ENCODE results near the gene MYO15A. TPM values are rescaled to one million over a fixed set of nuclear protein-coding genes. Genes with fewer than 3 reads are reported as not detected.

MYO15A gene
- total RNA-seq, 1 donor from 2014 or later, result 1.6 TPM

DNA sequence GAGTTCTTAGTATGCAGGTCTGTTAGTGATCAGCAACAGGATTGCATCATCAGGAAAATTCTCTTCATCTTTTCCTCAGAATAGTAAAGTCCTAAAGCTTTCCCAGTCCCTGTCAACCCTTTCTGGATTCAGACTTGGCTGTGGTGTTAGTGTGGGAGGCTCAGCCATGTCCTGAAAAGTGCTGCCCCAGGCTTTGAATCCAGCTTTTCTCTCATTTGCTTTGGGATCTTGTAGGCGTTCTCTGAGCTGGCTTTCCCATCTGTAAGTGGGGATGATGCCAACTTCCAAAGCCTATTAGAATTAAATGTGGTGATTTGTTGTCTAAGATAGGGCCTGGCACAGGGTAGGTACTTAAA is 78.0 kb downstream of the MYO15A start:
- peak overlapping the region; percentile 66 for H3K4me3 Mint-ChIP-seq (ENCODE audit: unreplicated experiment)
- no peak for DNase-seq (ENCODE audit: low spot score)
- peaks cover 61% of the 10 kb centered on the region for H3K4me1 Mint-ChIP-seq (ENCODE audit: unreplicated experiment)
- H3K36me3 Mint-ChIP-seq (ENCODE audit: low read depth, unreplicated experiment), result peaks cover 13% of the 10 kb centered on the region
- no peaks in the 10 kb centered on the region for H3K9me3 Mint-ChIP-seq (ENCODE audit: unreplicated experiment)
- H3K27me3 Mint-ChIP-seq (ENCODE audit: unreplicated experiment), result peaks cover 8% of the 10 kb centered on the region
- no peak for TF ChIP-seq CTCF (IDR thresholded peaks at IDR 0.05; ENCODE audit: unreplicated experiment)
- H3K27ac Mint-ChIP-seq (ENCODE audit: unreplicated experiment), result peak overlapping the region; percentile 33

DNA sequence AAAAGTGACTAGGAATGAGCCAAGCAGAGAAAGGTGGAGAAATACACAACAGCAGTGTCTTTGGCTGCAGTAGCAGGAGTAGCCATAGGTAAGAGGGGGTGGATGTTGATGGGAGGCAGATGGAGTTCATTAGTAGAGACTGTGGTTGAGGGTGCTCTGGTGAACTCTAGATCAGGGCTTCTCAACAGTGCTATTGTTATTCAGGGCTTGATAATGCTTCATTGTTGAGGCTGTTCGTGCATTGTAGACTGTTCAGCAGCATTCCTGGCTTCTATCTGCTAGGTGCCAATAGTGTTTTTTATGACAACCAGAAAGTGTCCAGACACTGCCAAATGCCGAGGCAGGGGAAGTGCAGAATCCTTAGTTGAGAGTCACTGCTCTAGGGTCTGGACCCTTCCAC is 78.7 kb downstream of the MYO15A start:
- peak overlapping the region; percentile 33 for H3K27ac Mint-ChIP-seq (ENCODE audit: unreplicated experiment)

DNA sequence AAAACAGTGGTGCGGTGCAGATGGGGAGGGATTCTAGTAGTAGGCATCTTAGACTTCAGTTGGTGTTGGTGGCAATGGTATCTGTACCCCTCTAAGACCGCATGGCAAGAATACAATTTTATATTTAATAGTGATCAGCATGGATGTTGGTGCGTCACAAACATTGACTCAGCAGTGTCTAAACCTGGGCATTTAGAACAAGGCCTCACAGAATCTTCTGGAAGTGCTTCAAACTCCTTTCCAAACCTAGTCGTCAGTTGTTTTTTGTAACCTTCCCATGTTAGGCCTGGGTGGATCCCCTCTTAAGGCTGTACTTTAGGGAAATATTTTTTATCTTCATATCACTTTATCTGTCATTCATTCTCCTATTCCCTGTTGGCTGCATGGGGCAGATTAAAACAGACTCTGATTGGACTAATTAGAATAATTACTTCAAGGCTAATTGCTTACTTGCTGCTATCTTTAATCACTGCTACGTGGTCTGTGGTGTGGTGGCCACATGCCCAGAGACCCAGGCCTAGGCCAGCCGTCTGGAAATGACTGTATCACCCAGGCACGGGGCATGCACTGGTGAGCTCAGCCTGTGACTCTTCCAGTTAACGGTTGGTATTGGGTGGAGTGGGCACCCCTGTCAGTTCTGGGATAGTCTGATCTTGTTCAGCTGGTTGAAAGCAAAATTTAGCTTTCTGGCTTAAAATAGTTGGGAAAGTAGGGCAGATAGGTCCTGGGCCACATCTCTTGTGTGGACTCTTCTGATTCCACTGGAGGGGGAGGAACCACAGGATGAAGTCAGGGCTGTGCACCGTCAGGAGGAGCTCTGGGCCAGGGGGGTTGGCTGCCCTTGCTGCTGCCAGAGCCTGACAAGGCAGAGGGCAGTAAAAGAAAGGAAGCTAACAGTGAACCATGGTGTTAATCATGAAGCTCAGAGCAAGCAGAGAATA is 79.5 kb downstream of the MYO15A start:
- no peaks in the 10 kb centered on the region for H3K9me3 Mint-ChIP-seq (ENCODE audit: unreplicated experiment)
- TF ChIP-seq CTCF (IDR thresholded peaks at IDR 0.05; ENCODE audit: unreplicated experiment), result no peak
- H3K27ac Mint-ChIP-seq (ENCODE audit: unreplicated experiment), result peak overlapping the region; percentile 36
- DNase-seq (ENCODE audit: low spot score), result no peak
- peaks cover 13% of the 10 kb centered on the region for H3K36me3 Mint-ChIP-seq (ENCODE audit: low read depth, unreplicated experiment)
- H3K27me3 Mint-ChIP-seq (ENCODE audit: unreplicated experiment), result peaks cover 5% of the 10 kb centered on the region
- H3K4me3 Mint-ChIP-seq (ENCODE audit: unreplicated experiment), result peak overlapping the region; percentile 11
- H3K4me1 Mint-ChIP-seq (ENCODE audit: unreplicated experiment), result peaks cover 56% of the 10 kb centered on the region

More for the DNA sequence above, 78.7 kb downstream of the MYO15A start:
- no peaks in the 10 kb centered on the region for H3K9me3 Mint-ChIP-seq (ENCODE audit: unreplicated experiment)
- H3K27me3 Mint-ChIP-seq (ENCODE audit: unreplicated experiment), result peaks cover 5% of the 10 kb centered on the region
- no peak for TF ChIP-seq CTCF (IDR thresholded peaks at IDR 0.05; ENCODE audit: unreplicated experiment)
- H3K4me1 Mint-ChIP-seq (ENCODE audit: unreplicated experiment), result peaks cover 56% of the 10 kb centered on the region
- H3K36me3 Mint-ChIP-seq (ENCODE audit: low read depth, unreplicated experiment), result peaks cover 13% of the 10 kb centered on the region
- DNase-seq (ENCODE audit: low spot score), result no peak
- peak overlapping the region; percentile 66 for H3K4me3 Mint-ChIP-seq (ENCODE audit: unreplicated experiment)

DNA sequence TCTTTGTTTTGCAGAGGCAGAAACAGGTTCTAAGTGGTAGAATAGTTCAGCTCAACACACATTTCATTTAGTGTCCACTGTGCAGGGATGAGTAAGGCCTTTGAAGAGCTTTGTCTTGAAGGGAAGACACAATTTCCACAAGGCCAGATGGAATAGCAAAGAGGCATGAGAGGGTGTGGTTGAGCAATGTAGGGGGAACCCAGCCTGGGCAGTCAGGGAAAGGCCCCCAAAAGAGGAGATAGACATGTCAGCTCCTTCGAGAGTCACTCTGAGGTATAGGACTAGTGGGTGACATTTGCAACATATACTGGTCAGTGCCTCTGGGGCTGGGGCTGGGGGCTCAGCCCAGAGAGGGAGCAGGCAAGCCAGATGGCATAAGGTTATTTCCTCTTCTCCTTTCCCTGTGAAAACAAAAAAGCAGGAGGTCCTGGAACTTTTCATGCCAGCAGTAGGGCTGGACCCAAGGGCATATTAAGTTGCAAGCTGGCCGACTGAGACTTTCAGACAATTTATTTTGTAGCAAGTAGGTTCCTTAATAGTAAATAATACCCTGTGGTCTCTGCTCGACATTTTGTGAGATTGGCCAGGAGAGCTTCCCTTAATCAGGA is 82.2 kb downstream of the MYO15A start:
- TF ChIP-seq CTCF (IDR thresholded peaks at IDR 0.05; ENCODE audit: unreplicated experiment), result no peak
- DNase-seq (ENCODE audit: low spot score), result no peak
- peaks cover 45% of the 10 kb centered on the region for H3K4me1 Mint-ChIP-seq (ENCODE audit: unreplicated experiment)
- H3K27ac Mint-ChIP-seq (ENCODE audit: unreplicated experiment), result no peak overlapping the region
- H3K9me3 Mint-ChIP-seq (ENCODE audit: unreplicated experiment), result no peaks in the 10 kb centered on the region
- H3K4me3 Mint-ChIP-seq (ENCODE audit: unreplicated experiment), result peak overlapping the region; percentile 8
- H3K27me3 Mint-ChIP-seq (ENCODE audit: unreplicated experiment), result peaks cover 2% of the 10 kb centered on the region
- peaks cover 18% of the 10 kb centered on the region for H3K36me3 Mint-ChIP-seq (ENCODE audit: low read depth, unreplicated experiment)

DNA sequence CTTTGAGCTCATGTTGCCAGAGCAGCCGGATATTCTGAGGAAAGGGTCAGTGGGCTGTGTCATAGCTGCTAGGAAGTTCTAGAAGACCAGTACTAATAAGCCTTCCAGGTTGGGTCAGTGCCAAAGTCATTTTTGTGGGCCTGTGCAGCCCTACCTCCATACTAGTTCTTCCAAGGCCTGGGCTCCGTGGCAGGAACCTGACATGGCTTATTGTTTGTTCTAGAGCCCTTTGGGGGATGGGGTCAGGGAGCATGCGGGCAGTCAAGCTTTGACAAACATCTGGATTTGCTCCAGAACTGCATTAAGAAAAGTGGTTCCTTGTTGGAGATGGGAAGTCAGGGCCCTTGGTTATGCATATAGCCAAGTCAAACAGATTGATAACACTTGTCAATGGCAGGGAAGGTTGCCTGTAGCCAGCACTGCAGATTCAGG is 82.7 kb downstream of the MYO15A start:
- H3K27ac Mint-ChIP-seq (ENCODE audit: unreplicated experiment), result no peak overlapping the region
- DNase-seq (ENCODE audit: low spot score), result no peak
- H3K4me1 Mint-ChIP-seq (ENCODE audit: unreplicated experiment), result peaks cover 40% of the 10 kb centered on the region
- H3K9me3 Mint-ChIP-seq (ENCODE audit: unreplicated experiment), result no peaks in the 10 kb centered on the region
- H3K27me3 Mint-ChIP-seq (ENCODE audit: unreplicated experiment), result peaks cover 2% of the 10 kb centered on the region
- no peak for TF ChIP-seq CTCF (IDR thresholded peaks at IDR 0.05; ENCODE audit: unreplicated experiment)
- H3K4me3 Mint-ChIP-seq (ENCODE audit: unreplicated experiment), result no peak overlapping the region
- peaks cover 21% of the 10 kb centered on the region for H3K36me3 Mint-ChIP-seq (ENCODE audit: low read depth, unreplicated experiment)
